Inflammatory macrophage treated with lipopolysaccharide for 1 hour (primary cell): ENCODE measurements around the gene GJA8.
"Not testable (repeated sequence)": the region's sequence is repeated elsewhere in the genome, so short reads cannot be mapped to it uniquely, and the experiment has no call there.

Experiments
- DNase-seq, 2 donors: peaks; one replicate each; pipeline ENCODE4 v3.0.0-alpha.2; 2020 to 2022

GJA8 gene

DNA sequence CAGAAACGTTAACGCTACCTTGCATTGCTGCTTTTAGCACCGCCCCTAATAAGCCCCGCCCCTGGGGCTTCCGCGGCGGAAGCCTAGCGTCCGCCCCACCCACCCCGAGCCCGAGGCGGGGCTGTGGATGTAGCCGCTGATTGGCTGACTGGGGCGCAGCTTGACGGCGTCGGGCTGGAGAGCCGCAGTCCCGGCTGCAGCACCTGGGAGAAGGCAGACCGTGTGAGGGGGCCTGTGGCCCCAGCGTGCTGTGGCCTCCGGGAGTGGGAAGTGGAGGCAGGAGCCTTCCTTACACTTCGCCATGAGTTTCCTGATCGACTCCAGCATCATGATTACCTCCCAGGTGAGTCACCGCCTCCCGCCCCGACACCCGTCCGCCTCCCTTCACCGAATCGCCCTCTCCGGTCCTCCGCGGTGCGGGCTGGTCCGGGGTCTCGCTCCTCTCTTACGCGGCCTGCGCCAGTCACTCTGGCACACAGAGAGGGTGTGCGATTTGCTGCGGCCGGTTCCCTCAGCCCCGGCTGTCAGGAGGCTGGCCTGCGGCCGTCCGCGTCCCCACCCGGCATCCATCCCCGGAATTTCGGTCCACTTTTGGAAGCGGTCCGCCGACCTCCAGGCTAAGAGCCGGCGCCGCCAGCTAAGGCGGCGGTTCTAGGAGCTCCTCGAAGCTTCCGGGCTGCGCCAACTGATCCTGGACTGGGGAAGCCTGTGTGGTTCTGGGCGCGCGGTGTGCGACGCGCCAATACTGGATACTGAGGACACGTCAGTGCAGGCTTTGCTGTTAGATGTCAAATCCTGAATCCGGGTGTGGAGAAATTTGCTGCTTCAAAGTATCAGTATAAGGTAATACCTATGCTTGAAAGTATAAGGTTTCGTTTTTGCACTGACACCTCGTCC is 25.9 kb downstream of the GJA8 start, which contains the start of gene GPR89B:
Gene GPR89B, plus strand, starts transcription at position 185 of the 897 bp plus-strand sequence. Its CDS starts 117 bp downstream, at position 302.
- peak; percentile 81 to 88 for DNase-seq

DNA sequence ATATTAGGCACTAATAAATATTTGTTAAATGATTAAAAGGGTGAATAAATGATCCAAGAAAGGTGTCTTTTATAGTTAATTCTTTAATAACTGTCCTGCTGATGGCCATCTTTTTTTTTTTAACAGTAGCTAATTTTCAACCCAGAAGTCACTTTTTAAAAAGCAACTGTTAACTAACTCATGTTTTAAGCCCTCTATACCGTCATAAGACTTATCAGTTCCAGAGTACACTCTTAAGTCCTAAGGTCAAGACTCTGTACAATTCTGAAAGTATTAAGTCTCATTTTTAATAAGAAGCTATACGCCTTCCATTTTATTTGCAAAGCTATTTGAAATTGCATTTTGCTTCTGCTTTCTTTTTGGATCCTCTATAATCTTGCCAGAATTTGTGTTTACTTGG is 28.5 kb downstream of the GJA8 start:
- DNase-seq: not testable (repeated sequence)

DNA sequence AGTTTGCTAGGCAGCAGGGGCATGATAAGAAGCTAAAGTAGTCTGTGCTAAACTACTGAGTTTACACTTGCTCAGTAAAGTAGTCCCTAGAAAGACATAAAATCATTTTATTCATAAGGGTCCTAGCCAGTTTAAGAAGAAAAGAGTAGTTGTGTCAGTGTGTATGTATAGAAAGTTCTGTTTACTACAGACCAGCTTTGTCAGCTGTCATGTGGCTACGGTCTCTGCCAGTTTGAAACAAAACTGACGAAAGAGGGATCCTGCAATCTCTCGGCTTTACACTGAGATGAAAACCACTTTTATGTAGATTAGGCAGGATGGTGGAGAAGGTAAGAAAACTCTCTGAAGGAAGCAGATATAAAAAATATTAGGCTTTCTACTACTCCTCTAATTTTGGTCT is 32.7 kb downstream of the GJA8 start:
- DNase-seq: not testable (repeated sequence)

DNA sequence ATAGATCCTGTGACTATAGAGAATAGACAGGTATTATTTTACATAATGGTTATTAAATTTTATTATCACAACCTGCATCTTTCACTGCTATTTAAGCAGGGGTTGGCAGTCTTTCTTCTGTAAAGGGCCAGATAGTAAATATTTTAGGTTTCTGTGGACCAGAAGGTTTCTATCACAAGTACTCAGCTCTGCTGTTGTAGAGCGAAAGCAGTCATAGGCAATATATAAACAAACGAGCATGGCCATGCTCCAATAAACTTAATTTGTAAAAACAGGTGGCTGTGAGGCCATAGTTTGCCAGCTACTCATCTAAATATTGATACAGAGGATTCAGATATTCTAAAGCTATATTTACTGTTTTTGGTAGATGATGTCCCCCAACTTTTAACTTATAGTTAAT is 37.9 kb downstream of the GJA8 start:
- DNase-seq: not testable (repeated sequence)

DNA sequence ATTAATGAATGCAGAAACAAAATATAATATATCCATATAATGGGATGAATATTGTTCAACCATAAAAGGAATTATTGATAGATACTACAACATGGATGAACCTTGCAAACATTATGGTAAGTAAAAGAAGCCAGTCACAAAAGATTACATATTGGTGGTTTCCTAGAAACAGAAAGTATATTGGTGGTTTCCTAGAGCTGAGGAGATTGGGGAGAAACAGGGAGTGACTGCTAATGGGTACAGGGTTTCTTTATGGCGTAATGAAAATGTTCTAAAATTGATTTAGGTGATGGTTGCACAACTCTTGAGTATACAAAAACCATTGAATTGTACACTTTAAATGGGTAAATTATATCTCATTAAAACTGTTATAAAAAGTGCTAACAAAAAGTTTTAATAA is 40.0 kb downstream of the GJA8 start:
- DNase-seq: not testable (repeated sequence)

DNA sequence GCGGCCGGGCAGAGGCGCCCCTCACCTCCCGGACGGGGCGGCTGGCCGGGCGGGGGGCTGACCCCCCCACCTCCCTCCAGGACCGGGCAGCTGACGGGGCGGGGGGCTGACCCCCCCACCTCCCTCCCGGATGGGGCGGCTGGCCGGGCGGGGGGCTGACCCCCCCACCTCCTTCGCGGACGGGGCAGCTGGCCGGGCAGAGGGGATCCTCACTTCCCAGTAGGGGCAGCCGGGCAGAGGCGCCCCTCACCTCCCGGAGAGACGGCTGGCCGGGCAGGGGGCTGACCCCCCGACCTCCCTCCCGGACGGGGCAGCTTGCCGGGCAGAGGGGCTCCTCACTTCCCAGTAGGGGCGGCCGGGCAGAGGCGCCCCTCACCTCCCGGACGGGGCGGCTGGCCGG is 46.9 kb downstream of the GJA8 start:
- DNase-seq: not testable (repeated sequence)
